GM23338 (cell line): ENCODE data around the gene PRUNE2. TPM values are rescaled to one million over a fixed set of nuclear protein-coding genes. Genes with fewer than 3 reads are reported as not detected.

Source experiments
- ATAC-seq: fragments of 200-7000 bp; cut with Tn5 transposase; 3 replicates; pipeline ENCODE4 v1.9.1; 2020
- DNase-seq: peaks from one replicate; pipeline ENCODE4 v3.0.0-alpha.2; 2015; ENCODE audit warnings: low spot score
- H2AFZ ChIP-seq: fragments of 200-600 bp; sonication (generic); 2 replicates; pipeline ENCODE4 v1.8.0; 2016; ENCODE audit warnings: antibody characterized with exemption, mild to moderate bottlenecking, moderate library complexity
- H3F3A ChIP-seq: fragments of 200-600 bp; sonication (generic); replicated peaks from 2 replicates; pipeline ENCODE4 v1.8.0; 2017; ENCODE audit warnings: antibody characterized with exemption, mixed run types, low read depth
- H3K27ac ChIP-seq: fragments of 200-600 bp; sonication (generic); 2 replicates; pipeline ENCODE4 v1.6.1; 2016; ENCODE audit warnings: low read depth
- H3K27me3 ChIP-seq: fragments of 200-600 bp; sonication (generic); 2 replicates; pipeline ENCODE4 v1.8.0; 2016; ENCODE audit warnings: mild to moderate bottlenecking, mixed run types, moderate library complexity; ENCODE audit not compliant: insufficient read depth
- H3K36me3 ChIP-seq: fragments of 200-600 bp; sonication (generic); 2 replicates; pipeline ENCODE4 v1.8.0; 2016; ENCODE audit warnings: mild to moderate bottlenecking; ENCODE audit not compliant: insufficient read depth
- H3K4me1 ChIP-seq: fragments of 200-600 bp; sonication (generic); 2 replicates; pipeline ENCODE4 v1.8.0; 2016; ENCODE audit warnings: mild to moderate bottlenecking, moderate library complexity; ENCODE audit not compliant: insufficient read depth
- H3K4me2 ChIP-seq: fragments of 200-600 bp; sonication (generic); 2 replicates; pipeline ENCODE4 v1.7.1; 2017; ENCODE audit warnings: mixed run types
- H3K4me3 ChIP-seq: fragments of 200-600 bp; sonication (generic); 2 replicates; pipeline ENCODE4 v1.6.1; 2016; ENCODE audit warnings: mixed run types
- H3K79me2 ChIP-seq: fragments of 200-600 bp; sonication (generic); replicated peaks from 2 replicates; pipeline ENCODE4 v1.8.0; 2017; ENCODE audit warnings: mild to moderate bottlenecking; ENCODE audit not compliant: insufficient read depth
- H3K9me2 ChIP-seq: fragments of 200-600 bp; sonication (generic); 2 replicates; pipeline ENCODE4 v1.8.0; 2017; ENCODE audit not compliant: insufficient read depth
- H4K20me1 ChIP-seq: fragments of 200-600 bp; sonication (generic); replicated peaks from 2 replicates; pipeline ENCODE4 v1.8.0; 2017; ENCODE audit warnings: mild to moderate bottlenecking; ENCODE audit not compliant: insufficient read depth
- H3K27ac Mint-ChIP-seq: 2 replicates; pipeline ENCODE4 v1.8.0; 2020; ENCODE audit warnings: inconsistent platforms, mild to moderate bottlenecking, moderate library complexity, mixed read lengths
- H3K27me3 Mint-ChIP-seq: 3 replicates; pipeline ENCODE4 v1.8.0; 2022; ENCODE audit warnings: low read depth, mild to moderate bottlenecking, moderate library complexity, mixed read lengths, inconsistent platforms; ENCODE audit not compliant: insufficient read depth, poor library complexity
- H3K36me3 Mint-ChIP-seq: 3 replicates; pipeline ENCODE4 v1.8.0; 2021; ENCODE audit warnings: low read depth, mild to moderate bottlenecking, inconsistent platforms, moderate library complexity, mixed read lengths
- H3K4me1 Mint-ChIP-seq: 3 replicates; pipeline ENCODE4 v1.8.0; 2020; ENCODE audit warnings: mild to moderate bottlenecking, inconsistent platforms, mixed read lengths
- H3K4me3 Mint-ChIP-seq: 3 replicates; pipeline ENCODE4 v1.8.0; 2021; ENCODE audit warnings: moderate library complexity, mild to moderate bottlenecking, inconsistent platforms, mixed read lengths
- H3K9me3 Mint-ChIP-seq: 3 replicates; pipeline ENCODE4 v1.8.0; 2020; ENCODE audit warnings: moderate library complexity, mild to moderate bottlenecking, inconsistent platforms, mixed read lengths
- CREB1 ChIP-seq: fragments of 250-450 bp; sonication (Bioruptor Pico); IDR thresholded peaks from 2 replicates; pipeline ENCODE4 v1.5.0; 2020; ENCODE audit warnings: low read depth, mild to moderate bottlenecking, moderate library complexity
- CTCF ChIP-seq, 2 experiments: fragments of 200-600 bp in 1 of 2; sonication (generic) in 1 of 2; conservative IDR thresholded peaks; 2 replicates each; pipeline versions ENCODE4 v1.5.1 to v1.6.1; 2016 to 2017; ENCODE audit warnings: antibody characterized with exemption in 2 of 2, low read depth in 2 of 2, mild to moderate bottlenecking in 2 of 2, moderate library complexity in 1 of 2
- ETS1 ChIP-seq: IDR thresholded peaks from 2 replicates; pipeline ENCODE4 v1.6.1; 2016; ENCODE audit warnings: antibody characterized with exemption
- EZH2 ChIP-seq: fragments of 200-600 bp; sonication (generic); IDR thresholded peaks from one replicate; pipeline ENCODE4 v1.8.0; 2017; ENCODE audit warnings: antibody characterized with exemption, mild to moderate bottlenecking, low read depth; ENCODE audit not compliant: unreplicated experiment
- EZH2phosphoT487 ChIP-seq: fragments of 200-600 bp; sonication (generic); IDR thresholded peaks from one replicate; pipeline ENCODE4 v1.8.1; 2018; ENCODE audit warnings: antibody characterized with exemption; ENCODE audit not compliant: unreplicated experiment
- JUNB ChIP-seq: IDR thresholded peaks from one replicate; pipeline ENCODE4 v1.6.1; 2016; ENCODE audit warnings: antibody characterized with exemption; ENCODE audit not compliant: unreplicated experiment
- NANOG ChIP-seq: IDR thresholded peaks from 2 replicates; pipeline ENCODE4 v1.6.1; 2016; ENCODE audit warnings: antibody characterized with exemption, borderline replicate concordance
- POLR2AphosphoS5 ChIP-seq: IDR thresholded peaks from 2 replicates; pipeline ENCODE4 v1.6.1; 2016; ENCODE audit warnings: antibody characterized with exemption, low read depth
- REST ChIP-seq: IDR thresholded peaks from one replicate; pipeline ENCODE4 v1.6.1; 2018; ENCODE audit warnings: antibody characterized with exemption; ENCODE audit not compliant: unreplicated experiment
- STAT1 ChIP-seq: IDR thresholded peaks from one replicate; pipeline ENCODE4 v1.6.1; 2016; ENCODE audit warnings: antibody characterized with exemption; ENCODE audit not compliant: unreplicated experiment
- ZNF114 ChIP-seq: fragments of 250-450 bp; sonication (Bioruptor Pico); IDR thresholded peaks from 2 replicates; pipeline ENCODE4 v1.5.0; 2020; ENCODE audit warnings: mild to moderate bottlenecking, moderate library complexity
- ZNF331 ChIP-seq: fragments of 250-450 bp; sonication (Bioruptor Pico); IDR thresholded peaks from 2 replicates; pipeline ENCODE4 v1.5.0; 2020; ENCODE audit warnings: low read depth, mild to moderate bottlenecking, moderate library complexity
- polyA plus RNA-seq: library from polyadenylated mRNA; unstranded; fragments of >200 nt; fragmentation: Nextera tagmentation; extraction: Ambion mirVana; gene quantifications from 2 replicates; pipeline ENCODE4 v1.2.1, GENCODE V29; 2016
- total RNA-seq: library from RNA; depleted of rRNA; stranded (reverse); fragments of >200 nt; shearing (Covaris generic); gene quantifications from 2 replicates; pipeline ENCODE4 v1.2.3, GENCODE V29; 2014
- TF ChIP-seq, protein P1 (sequence below): fragments of 250-450 bp; sonication (Bioruptor Pico); IDR thresholded peaks from 2 replicates; pipeline ENCODE4 v1.5.0; 2020; ENCODE audit warnings: mild to moderate bottlenecking, moderate library complexity

Gene PRUNE2
- total and polyA plus RNA-seq, 2 experiments from 2014 or later, result 10.6 to 26.5 TPM

DNA sequence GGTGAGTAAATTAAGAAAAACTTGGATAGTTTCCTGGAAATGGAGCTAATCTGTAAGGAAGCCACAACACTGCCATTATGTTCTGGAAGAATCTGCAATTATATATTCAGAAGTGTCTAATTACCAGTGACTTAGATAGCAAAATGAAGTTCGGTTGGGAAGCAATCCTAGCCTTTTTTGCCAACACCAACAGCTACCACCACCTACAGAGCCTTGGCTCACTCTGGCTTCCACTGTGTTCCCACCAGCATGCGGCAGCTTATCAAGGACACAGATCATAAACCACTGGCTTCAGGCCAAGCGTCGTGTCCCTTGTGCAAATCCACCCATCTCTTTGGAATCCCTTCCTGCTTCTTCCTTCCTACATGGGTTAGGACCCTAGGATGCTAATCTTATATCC lies 259.7 kb downstream of the PRUNE2 start (continued):
- no peak for TF ChIP-seq CTCF (conservative IDR thresholded peaks at IDR 0.05; ENCODE audit: low read depth in 2 of 2)
- no peak for TF ChIP-seq EZH2

GRCh38 chr9:76644647-76645250 lies 261.2 kb downstream of the PRUNE2 start:
- no peaks in the 10 kb centered on the region for H3F3A ChIP-seq
- Mint-ChIP-seq H3K36me3 (no peaks in the 10 kb centered on the region), H3K27ac (no peak overlapping the region), H3K9me3 (no peaks in the 10 kb centered on the region), H3K4me3 (no peak overlapping the region), H3K27me3 (peaks cover 3% of the 10 kb centered on the region), H3K4me1 (peaks cover 32% of the 10 kb centered on the region)
- H3K4me2 ChIP-seq, result no peak overlapping the region
- DNase-seq, result no peak
- peaks cover 10% of the 10 kb centered on the region for H3K4me1 ChIP-seq
- ATAC-seq, result no peak
- H2AFZ ChIP-seq, result no peak overlapping the region
- no peaks in the 10 kb centered on the region for H3K79me2 ChIP-seq
- no peak overlapping the region for H3K4me3 ChIP-seq
- H3K9me2 ChIP-seq, result peaks cover 8% of the 10 kb centered on the region; the same call in 1 of the 2 replicates
- no peaks in the 10 kb centered on the region for H3K27me3 ChIP-seq
- no peaks in the 10 kb centered on the region for H4K20me1 ChIP-seq
- no peaks in the 10 kb centered on the region for H3K36me3 ChIP-seq
- no peak overlapping the region for H3K27ac ChIP-seq
- TF ChIP-seq ETS1 (no peak), STAT1 (no peak), CREB1 (CRISPR knock-in tag) (no peak), JUNB (no peak), NANOG (no peak), ZNF114 (no peak), EZH2 (no peak), POLR2AphosphoS5 (no peak), EZH2phosphoT487 (no peak), REST (no peak), ZNF331 (no peak)
- TF ChIP-seq, protein P1, sequence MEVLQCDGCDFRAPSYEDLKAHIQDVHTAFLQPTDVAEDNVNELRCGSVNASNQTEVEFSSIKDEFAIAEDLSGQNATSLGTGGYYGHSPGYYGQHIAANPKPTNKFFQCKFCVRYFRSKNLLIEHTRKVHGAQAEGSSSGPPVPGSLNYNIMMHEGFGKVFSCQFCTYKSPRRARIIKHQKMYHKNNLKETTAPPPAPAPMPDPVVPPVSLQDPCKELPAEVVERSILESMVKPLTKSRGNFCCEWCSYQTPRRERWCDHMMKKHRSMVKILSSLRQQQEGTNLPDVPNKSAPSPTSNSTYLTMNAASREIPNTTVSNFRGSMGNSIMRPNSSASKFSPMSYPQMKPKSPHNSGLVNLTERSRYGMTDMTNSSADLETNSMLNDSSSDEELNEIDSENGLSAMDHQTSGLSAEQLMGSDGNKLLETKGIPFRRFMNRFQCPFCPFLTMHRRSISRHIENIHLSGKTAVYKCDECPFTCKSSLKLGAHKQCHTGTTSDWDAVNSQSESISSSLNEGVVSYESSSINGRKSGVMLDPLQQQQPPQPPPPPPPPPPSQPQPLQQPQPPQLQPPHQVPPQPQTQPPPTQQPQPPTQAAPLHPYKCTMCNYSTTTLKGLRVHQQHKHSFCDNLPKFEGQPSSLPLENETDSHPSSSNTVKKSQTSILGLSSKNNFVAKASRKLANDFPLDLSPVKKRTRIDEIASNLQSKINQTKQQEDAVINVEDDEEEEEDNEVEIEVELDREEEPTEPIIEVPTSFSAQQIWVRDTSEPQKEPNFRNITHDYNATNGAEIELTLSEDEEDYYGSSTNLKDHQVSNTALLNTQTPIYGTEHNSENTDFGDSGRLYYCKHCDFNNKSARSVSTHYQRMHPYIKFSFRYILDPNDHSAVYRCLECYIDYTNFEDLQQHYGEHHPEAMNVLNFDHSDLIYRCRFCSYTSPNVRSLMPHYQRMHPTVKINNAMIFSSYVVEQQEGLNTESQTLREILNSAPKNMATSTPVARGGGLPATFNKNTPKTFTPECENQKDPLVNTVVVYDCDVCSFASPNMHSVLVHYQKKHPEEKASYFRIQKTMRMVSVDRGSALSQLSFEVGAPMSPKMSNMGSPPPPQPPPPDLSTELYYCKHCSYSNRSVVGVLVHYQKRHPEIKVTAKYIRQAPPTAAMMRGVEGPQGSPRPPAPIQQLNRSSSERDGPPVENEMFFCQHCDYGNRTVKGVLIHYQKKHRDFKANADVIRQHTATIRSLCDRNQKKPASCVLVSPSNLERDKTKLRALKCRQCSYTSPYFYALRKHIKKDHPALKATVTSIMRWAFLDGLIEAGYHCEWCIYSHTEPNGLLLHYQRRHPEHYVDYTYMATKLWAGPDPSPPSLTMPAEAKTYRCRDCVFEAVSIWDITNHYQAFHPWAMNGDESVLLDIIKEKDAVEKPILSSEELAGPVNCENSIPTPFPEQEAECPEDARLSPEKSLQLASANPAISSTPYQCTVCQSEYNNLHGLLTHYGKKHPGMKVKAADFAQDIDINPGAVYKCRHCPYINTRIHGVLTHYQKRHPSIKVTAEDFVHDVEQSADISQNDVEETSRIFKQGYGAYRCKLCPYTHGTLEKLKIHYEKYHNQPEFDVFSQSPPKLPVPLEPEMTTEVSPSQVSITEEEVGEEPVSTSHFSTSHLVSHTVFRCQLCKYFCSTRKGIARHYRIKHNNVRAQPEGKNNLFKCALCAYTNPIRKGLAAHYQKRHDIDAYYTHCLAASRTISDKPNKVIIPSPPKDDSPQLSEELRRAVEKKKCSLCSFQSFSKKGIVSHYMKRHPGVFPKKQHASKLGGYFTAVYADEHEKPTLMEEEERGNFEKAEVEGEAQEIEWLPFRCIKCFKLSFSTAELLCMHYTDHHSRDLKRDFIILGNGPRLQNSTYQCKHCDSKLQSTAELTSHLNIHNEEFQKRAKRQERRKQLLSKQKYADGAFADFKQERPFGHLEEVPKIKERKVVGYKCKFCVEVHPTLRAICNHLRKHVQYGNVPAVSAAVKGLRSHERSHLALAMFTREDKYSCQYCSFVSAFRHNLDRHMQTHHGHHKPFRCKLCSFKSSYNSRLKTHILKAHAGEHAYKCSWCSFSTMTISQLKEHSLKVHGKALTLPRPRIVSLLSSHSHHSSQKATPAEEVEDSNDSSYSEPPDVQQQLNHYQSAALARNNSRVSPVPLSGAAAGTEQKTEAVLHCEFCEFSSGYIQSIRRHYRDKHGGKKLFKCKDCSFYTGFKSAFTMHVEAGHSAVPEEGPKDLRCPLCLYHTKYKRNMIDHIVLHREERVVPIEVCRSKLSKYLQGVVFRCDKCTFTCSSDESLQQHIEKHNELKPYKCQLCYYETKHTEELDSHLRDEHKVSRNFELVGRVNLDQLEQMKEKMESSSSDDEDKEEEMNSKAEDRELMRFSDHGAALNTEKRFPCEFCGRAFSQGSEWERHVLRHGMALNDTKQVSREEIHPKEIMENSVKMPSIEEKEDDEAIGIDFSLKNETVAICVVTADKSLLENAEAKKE (CRISPR knock-in tag), result no peak
